ENCODE results near the gene SLC6A15.

SLC6A15 gene

DNA sequence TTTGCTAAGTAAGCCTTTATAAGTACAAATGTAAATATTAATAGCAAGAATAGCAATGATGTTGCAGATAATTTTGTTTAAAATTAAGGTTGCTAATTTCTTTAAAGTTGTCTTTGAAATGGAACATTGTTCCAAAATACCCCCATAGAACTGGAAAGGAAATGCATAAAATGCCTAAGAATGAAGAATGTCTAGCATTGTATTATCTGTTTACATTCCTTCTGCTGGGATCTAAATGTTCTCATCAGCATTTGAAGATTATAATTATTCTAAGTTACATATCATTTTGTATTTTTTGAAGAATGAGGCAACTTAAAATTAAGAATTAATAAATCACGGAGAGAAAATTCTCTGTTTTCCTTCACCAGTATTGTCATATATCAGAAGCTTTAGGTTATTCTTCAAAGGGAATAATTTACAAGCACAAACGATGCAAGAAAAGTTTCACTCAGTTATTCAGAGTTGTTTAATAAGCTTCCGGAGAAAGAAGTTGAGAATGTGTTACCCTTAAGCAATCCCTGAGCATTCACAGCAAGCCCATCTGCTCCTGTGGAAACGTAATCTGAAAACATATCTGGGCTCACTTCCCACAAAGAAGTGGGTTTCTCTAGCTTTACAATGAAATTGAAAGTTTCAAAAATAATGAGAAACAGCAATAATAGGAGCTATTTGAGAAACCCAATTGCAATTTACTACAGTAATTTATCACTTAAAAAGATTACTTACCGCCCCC, 21.3 kb downstream of the SLC6A15 start:
- Histone ChIP-seq H3K27ac (ENCODE audit: low read depth, low read length) (no peak overlapping the region), H3K79me2 (ENCODE audit: control insufficient read depth, low read length) (no peaks in the 10 kb centered on the region), H3K4me2 (ENCODE audit: low read length) (no peak overlapping the region), H3K9me3 (ENCODE audit: control insufficient read depth, insufficient read depth, low read length) (no peaks in the 10 kb centered on the region), H3K4me1 (ENCODE audit: control insufficient read depth, low read length) (no peaks in the 10 kb centered on the region), H3K4me3 (ENCODE audit: low read length) (no peak overlapping the region), H4K20me1 (ENCODE audit: control insufficient read depth, insufficient read depth, low read depth, low read length) (no peaks in the 10 kb centered on the region), H3K27me3 (ENCODE audit: control insufficient read depth, low read length) (no peaks in the 10 kb centered on the region), H3K36me3 (ENCODE audit: control insufficient read depth, low read length) (no peaks in the 10 kb centered on the region), H3K9me2 (replicated peaks; ENCODE audit: control insufficient read depth, low read length) (no peaks in the 10 kb centered on the region), H3F3A (ENCODE audit: control insufficient read depth, insufficient read depth) (no peaks in the 10 kb centered on the region)
- TF ChIP-seq, protein P1, sequence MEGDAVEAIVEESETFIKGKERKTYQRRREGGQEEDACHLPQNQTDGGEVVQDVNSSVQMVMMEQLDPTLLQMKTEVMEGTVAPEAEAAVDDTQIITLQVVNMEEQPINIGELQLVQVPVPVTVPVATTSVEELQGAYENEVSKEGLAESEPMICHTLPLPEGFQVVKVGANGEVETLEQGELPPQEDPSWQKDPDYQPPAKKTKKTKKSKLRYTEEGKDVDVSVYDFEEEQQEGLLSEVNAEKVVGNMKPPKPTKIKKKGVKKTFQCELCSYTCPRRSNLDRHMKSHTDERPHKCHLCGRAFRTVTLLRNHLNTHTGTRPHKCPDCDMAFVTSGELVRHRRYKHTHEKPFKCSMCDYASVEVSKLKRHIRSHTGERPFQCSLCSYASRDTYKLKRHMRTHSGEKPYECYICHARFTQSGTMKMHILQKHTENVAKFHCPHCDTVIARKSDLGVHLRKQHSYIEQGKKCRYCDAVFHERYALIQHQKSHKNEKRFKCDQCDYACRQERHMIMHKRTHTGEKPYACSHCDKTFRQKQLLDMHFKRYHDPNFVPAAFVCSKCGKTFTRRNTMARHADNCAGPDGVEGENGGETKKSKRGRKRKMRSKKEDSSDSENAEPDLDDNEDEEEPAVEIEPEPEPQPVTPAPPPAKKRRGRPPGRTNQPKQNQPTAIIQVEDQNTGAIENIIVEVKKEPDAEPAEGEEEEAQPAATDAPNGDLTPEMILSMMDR (IDR thresholded peaks at IDR 0.05; ENCODE audit: low read depth, low read length, poor library complexity, severe bottlenecking): no peak
- no peak for TF ChIP-seq EZH2phosphoT487 (IDR thresholded peaks at IDR 0.05; ENCODE audit: borderline replicate concordance, low read length)

DNA sequence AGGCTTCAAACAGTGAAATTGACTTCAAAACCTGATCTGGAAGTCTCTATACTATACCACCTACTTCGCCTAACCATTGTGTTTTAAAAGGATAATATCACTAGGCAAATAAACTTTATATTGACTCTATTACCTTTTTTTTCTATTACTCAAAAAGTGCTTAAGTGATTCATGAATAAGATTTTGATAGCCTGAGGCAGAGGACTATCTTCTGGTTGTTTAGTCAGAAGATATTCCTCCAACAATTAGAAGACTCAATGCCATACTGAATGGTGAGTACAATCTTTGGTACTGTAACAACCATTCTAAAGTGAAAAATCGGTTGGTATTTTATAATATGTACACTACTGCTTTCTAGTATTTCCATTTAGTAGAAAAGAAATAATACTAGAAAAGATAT, 22.8 kb downstream of the SLC6A15 start:
- Histone ChIP-seq H3K9me3 (ENCODE audit: control insufficient read depth, insufficient read depth, low read length) (no peaks in the 10 kb centered on the region), H3F3A (ENCODE audit: control insufficient read depth, insufficient read depth) (no peaks in the 10 kb centered on the region), H3K36me3 (ENCODE audit: control insufficient read depth, low read length) (no peaks in the 10 kb centered on the region), H3K4me1 (ENCODE audit: control insufficient read depth, low read length) (no peaks in the 10 kb centered on the region), H4K20me1 (ENCODE audit: control insufficient read depth, insufficient read depth, low read depth, low read length) (no peaks in the 10 kb centered on the region), H3K27me3 (ENCODE audit: control insufficient read depth, low read length) (no peaks in the 10 kb centered on the region), H3K27ac (ENCODE audit: low read depth, low read length) (no peak overlapping the region), H3K9me2 (replicated peaks; ENCODE audit: control insufficient read depth, low read length) (no peaks in the 10 kb centered on the region), H3K4me3 (ENCODE audit: low read length) (no peak overlapping the region), H3K4me2 (ENCODE audit: low read length) (no peak overlapping the region), H3K79me2 (ENCODE audit: control insufficient read depth, low read length) (no peaks in the 10 kb centered on the region)
- TF ChIP-seq, protein P1 (IDR thresholded peaks at IDR 0.05; ENCODE audit: low read depth, low read length, poor library complexity, severe bottlenecking): no peak
- no peak for TF ChIP-seq EZH2phosphoT487 (IDR thresholded peaks at IDR 0.05; ENCODE audit: borderline replicate concordance, low read length)

DNA sequence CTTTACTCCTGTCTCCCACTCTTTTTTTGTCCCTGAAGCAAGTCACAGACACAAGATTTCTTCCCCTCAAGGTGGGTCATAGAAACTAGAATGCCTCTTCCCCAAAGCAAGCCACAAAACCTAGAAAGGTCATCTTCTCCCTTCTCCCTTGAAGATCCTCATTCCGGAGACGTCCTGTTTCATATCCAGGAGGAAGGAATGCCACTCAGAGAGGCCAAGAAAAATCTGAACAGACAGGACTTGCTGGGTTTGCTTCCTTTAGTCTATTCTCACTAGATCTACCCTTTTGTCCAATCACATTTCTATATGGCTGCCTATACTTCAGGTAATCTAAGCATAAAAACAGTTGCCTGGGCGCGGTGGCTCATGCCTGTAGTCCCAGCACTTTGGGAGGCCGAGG, 23.7 kb downstream of the SLC6A15 start:
- H3K27ac ChIP-seq (ENCODE audit: low read depth, low read length): no peak overlapping the region
- H3K4me2 ChIP-seq (ENCODE audit: low read length): no peak overlapping the region
- no peaks in the 10 kb centered on the region for H3K4me1 ChIP-seq (ENCODE audit: control insufficient read depth, low read length)
- no peaks in the 10 kb centered on the region for H3K27me3 ChIP-seq (ENCODE audit: control insufficient read depth, low read length)
- no peaks in the 10 kb centered on the region for H3K9me3 ChIP-seq (ENCODE audit: control insufficient read depth, insufficient read depth, low read length)
- H3F3A ChIP-seq (ENCODE audit: control insufficient read depth, insufficient read depth): no peaks in the 10 kb centered on the region
- no peaks in the 10 kb centered on the region for H4K20me1 ChIP-seq (ENCODE audit: control insufficient read depth, insufficient read depth, low read depth, low read length)
- no peak overlapping the region for H3K4me3 ChIP-seq (ENCODE audit: low read length)
- TF ChIP-seq, protein P1 (IDR thresholded peaks at IDR 0.05; ENCODE audit: low read depth, low read length, poor library complexity, severe bottlenecking): no peak
- TF ChIP-seq EZH2phosphoT487 (IDR thresholded peaks at IDR 0.05; ENCODE audit: borderline replicate concordance, low read length): no peak
- no peaks in the 10 kb centered on the region for H3K36me3 ChIP-seq (ENCODE audit: control insufficient read depth, low read length)
- H3K79me2 ChIP-seq (ENCODE audit: control insufficient read depth, low read length): no peaks in the 10 kb centered on the region
- H3K9me2 ChIP-seq (replicated peaks; ENCODE audit: control insufficient read depth, low read length): no peaks in the 10 kb centered on the region

Measured in DOHH2 (cell line).